Erythroblast (primary cell): ENCODE data around the gene TDRD10.

Experiments used
- GATA1 ChIP-seq: IDR thresholded peaks from 2 replicates; pipeline ENCODE4 v1.6.1; 2011; ENCODE audit warnings: low read depth, mild to moderate bottlenecking, control low read depth, low read length, moderate library complexity
- POLR2A ChIP-seq: IDR thresholded peaks from 2 replicates; pipeline ENCODE4 v1.6.1; 2011; ENCODE audit warnings: mild to moderate bottlenecking, low read length

DNA sequence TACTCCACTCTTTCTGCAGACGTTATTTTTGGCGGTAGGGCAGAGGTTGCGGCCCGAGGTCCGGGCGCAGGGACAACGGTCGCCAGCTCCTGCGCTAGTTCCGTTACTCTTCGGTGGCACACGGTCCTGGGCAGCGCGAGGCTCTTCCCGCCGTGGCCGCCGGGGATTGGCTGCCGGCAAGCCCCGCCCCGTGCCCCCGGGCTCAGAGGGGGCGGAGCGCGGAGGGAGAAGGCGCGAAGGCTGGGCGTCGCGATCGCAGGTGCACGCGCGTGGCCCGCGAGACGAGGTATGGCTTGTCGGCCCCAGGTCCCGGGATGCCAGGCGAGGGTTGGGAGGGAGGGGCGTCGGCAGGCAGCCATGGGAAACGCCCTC is 711 bp downstream of the TDRD10 start:
- TF ChIP-seq POLR2A, result no peak
- TF ChIP-seq GATA1, result no peak
